HG02588 (cell line): ENCODE measurements around the gene PITPNC1.
"Not testable (repeated sequence)": the region's sequence is repeated elsewhere in the genome, so short reads cannot be mapped to it uniquely, and the experiment has no call there.

Source experiments
- ATAC-seq: cut with Tn5 transposase; IDR thresholded peaks from one replicate; pipeline ENCODE4 v1.9.1; 2021; ENCODE audit warnings: mild to moderate bottlenecking, moderate library complexity; ENCODE audit not compliant: unreplicated experiment

The PITPNC1 gene

DNA sequence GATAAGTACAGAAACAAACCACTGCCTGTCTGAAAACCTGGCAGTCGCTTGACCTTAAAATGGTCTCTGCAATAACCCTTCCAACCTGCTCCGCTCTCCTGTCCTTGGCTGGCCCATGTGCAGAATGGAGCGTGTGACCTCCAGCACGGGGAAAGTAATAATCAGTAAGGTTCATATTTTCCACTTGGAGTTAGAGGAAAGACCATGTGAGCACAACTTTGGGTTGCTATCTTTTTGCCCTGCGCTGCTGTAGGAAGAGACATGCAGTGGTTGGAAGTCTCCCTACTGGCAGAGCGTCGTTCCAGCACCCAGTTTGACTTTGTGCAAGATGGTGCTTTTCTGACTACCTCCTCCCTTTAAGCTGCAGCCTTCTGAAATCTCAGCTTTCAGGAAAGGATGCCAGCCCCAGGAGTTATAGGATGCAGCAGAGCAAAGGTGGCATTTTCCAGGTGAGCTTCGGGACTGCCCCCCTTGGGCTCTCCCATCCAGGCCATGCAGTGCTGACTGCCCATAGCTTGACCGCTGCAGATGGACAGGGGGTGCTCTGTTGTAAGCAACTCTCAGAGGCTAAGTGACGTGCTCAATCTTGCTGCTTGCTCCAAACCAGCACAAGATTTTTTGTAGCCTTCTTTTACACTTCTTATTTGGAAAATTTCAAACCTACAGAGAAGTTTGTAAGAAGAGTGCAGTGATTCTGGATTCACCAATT lies 230.0 kb downstream of the PITPNC1 start:
- no peak for ATAC-seq

DNA sequence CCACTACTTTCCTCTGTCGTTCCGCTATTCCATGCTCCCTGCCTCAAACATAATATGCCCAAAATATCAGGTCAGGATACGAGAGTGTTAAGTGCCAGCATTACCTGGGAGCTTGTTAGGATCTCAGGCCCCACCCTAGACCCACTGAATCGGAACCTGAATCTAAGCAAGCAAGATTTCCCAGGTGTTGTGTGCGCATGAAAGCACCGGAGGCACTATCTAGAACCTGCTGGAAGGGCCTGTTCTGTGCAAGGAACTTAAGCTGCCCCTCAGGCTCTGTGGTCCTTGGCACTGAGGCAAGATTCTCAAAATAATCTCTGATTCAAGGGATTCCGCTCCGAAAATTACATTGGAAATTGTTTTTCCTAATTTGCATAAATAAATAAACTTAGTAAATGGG lies 233.0 kb downstream of the PITPNC1 start:
- ATAC-seq = no peak

DNA sequence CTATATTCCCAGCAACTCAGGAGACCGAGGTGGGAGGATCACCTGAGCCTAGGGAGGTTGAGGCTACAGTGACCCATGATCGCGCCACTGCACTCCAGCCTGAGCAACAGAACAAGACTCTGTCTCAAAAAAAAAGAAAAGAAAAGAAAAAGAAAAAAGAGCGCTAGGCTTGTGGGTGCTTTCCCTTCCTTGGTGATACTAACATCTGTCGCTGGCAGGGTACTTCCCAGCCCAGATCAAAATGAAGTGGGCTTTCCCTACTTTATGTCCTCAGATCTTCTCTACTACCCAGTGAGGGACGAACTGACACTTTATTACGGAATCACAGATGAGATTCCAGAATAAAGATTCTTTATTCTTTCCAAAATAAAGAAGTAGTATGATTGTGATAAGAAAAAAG lies 236.9 kb downstream of the PITPNC1 start:
- no peak for ATAC-seq

DNA sequence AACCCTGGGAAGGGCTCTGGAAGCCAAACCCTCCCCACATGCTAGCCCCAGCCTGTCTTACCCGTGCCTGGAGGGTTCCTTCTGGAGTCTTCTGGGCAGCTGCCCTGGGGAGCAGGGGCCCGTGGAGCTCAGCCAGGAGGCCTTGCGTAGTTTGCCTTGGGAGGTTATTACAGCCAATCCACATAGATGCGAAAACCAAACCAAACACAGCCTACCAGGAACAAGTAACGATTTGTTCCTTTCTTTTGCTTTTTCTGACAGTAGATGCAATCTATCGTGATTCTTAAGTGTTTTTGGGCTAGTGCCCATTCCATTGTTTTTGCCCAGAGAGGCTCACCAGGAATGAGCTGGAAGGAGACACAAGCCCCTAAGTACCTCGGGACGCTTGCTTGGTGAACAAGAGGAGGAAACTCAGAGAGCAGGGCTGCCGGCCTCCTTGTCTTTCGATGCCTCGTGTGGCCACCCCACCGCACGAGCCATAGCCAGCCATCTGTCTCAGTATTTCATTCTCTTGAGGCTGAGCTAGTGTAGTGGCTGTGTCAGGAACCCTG lies 238.0 kb downstream of the PITPNC1 start:
- ATAC-seq = no peak

DNA sequence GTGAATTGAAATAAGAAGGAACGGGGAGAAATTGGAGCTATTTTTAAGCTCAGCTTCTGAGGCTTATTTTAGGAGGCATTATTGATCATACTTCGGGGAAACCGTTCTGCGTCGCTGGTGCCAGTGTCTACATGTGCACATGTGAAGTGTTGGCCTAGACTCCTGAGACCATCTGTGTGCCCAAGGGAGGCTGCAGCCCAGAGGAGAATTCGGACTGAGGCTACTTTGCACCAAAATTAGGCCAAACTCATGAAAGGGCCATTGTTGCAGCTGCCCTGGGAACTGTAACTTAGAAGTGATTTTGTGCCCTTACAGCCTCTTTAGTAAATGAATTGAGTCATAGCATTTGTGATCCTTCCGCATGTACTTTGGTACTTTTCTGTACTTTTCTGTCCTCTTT lies 238.7 kb downstream of the PITPNC1 start:
- ATAC-seq = no peak

DNA sequence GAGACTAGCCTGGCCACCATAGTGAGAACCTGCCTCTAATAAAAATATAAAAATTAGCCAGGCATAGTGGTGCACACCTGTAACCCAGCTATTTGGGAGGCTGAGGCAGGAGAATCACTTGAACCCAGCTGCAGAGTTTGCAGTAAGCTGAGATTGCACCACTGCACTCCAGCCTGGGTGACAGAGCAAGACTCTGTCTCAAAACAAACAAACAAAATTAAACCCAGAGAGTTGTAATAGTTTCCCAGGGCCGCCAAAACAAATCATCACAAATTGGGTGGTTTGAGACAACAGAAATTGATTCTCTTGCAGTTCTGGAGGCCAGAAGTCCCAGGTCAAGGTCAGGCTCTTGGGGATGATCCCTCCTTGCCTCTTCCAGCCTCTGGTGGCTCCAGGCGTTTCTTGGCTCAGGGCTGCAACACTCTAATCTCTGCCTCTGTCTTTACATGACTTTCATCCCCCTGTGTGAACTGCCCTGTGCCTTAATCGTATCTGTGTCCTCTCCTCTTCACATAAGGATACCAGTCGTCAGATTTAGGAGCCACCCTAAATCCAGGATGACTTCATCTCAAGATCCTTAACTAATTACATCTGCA lies 240.3 kb downstream of the PITPNC1 start:
- no peak for ATAC-seq

DNA sequence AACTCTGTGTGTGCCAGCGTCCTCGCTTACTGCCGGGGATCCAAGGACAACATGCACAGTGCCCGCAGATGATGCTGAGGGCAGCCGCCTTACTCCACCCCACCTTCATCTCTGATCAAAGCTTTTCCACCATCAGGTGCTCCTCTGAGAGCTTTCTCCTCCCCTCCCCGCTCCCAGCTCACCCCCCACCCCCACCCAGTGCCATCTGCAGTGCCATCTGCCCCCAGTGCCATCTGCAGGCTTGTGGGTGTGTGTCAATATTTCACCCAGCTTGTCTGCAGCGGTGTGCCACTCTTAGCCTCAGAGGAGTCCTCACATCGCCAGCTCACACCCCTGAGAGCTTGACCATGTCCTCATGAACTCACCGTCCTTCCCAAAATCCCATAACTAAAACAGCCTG lies 242.5 kb downstream of the PITPNC1 start:
- ATAC-seq = no peak

DNA sequence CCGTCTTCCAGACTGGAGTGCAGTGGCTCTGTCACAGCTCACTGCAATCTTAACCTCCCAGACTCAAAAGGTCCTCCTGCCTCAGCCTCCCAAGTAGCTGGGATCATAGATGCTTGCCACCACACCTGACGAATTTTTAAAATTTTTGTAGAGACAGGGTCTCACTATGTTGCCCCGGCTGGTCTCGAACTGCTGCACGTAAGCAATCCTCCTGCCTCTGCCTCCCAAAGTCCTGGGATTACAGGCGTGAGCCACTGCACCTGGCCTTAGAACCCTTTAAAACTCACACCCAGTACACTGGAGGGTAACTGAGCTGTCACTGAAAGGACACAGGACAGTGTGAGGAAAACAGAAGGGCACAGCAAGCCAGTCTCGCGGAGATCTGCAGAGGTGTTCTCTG lies 243.0 kb downstream of the PITPNC1 start:
- ATAC-seq = no peak

DNA sequence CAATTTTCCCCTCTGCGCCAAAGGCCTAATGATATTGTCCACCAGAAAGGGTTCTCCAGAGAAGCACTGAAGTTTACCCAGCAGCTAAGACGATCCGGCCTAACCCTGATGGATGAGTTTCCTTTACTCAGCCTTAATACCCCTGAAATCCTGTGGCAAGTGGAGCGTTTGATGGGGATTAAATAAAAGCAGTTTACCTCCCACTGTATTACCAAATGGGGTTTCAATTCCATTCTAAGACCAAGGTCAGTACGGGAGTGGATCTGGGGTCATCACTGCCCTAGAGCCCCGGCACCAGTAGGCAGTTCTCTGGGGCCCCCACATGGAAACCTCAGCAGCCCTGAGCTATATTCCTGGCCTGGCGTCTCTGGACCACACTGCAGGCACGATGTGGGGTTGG lies 243.6 kb downstream of the PITPNC1 start:
- no peak for ATAC-seq

DNA sequence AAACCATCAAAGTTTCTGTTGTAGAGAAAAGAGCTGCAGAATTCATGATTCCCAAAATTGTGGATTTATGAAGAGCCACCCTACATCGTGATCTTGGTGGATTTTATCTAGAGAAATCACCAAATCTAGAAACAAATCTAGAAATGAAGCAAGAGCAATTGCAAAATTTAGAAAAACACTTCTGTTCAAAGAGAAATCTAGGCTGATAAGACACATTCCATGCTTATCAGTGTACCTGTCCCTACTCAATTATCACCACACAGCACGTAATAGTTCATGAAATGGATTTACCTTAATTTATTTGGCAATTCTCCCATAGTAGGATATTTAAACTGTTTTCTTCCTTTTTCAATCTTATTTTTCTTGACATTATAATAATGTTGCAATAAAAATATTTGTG lies 246.7 kb downstream of the PITPNC1 start:
- no peak for ATAC-seq

DNA sequence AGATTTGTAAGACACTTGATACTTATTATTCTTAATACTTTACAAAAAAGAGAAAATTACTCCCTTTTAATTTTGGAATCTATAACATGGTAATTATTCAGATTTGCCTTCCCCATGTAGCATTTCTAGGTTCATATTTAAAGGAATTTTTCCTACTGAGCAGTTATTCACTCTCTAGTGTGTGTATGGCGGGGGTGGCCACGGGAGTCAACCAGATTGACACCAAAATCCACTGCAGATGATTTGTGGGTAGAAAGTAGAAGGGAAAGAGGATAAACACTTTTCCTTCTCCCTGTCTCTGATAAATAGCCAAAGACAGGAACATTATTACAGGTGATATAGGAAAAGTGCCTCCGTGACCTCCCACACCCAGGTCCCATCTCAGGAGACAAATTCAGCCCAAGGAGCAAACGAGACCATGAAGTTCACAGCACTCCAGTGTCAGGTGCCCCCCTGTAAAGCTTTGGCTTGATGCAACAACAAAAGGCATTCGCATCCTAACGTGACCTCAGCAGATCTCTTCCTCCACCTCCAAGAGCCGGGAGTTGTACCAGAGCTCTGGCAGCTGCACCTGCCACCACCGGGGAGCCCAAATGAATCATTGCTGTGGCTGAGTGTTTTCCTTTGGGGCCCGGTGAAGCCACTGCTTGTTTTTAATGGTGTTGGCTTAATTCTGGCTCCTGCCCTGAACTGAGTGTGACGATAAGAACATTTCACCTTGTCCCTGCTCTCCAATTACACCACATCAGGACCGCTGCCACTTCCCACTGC lies 248.0 kb downstream of the PITPNC1 start:
- ATAC-seq = no peak

DNA sequence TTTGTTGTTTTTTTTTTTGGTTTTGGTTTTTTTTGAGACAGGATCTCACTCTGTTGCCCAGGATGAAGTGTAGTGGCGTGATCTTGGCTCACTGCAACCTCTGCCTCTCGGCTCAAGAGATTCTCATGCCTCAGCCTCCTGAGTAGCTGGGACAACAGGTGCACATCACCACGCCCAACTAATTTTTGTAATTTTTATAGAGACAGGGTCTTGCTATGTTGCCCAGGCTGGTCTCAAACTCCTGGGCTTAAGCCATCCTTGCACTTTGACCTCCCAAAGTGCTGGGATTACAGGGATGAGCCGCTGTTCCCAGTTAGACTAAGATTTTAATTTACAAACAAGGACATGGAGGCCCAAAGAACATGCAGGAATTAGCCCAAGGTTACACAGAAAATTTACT lies 248.9 kb downstream of the PITPNC1 start:
- no peak for ATAC-seq

DNA sequence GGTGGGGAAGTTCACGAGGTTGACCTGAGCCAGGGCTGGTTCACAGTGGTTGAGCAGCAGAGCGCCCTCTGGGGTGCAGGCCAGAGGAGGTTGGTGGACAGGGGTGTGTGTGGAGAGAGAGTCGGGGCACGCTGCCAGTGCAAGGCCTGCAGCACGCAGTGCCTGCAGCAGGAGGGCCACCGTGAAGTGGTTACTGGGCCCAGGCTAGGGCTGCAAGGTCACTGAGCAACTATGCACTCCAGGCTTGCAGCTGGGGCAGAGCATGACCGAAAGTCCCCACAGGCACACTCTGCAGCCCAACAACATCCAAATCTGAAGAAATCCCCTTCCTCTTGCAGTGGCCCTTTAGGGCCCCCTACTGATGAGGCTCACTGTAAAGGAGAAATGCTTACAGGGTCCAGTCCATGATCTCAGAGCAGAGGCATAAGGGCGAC lies 251.5 kb downstream of the PITPNC1 start:
- ATAC-seq = no peak

DNA sequence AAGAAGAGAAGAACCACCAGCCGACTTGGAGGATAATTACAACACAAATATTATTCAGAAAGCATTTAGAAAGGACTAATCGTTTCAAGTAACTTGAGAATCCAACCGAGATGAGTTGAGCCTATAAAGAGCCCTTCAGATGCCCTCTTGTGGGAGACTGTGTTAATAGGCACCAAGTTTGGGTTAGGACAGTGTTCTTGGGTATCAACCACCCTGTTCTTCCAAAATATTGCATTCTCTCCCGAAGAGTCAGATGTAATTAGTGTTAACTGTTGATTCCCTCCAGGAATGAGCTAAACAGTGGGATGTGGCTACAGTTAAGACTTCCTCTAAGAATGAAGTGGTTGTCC lies 252.9 kb downstream of the PITPNC1 start:
- no peak for ATAC-seq

DNA sequence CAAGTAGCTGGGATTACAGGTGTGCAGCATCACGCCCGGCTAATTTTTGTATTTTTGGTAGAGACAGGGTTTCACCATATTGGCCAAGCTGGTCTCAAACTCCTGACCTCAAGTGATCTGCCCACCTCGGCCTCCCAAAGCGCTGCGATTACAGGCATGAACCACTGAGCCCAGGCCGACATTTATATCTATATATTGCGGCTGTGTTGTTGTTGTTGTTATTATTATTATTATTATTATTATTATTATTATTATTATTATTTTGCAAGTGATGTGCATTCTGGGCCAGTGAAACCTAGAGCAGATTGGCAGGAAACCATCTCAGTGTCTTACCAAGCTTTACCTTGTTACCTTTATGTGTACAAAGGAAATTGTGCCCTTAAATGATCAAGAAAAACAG lies 253.8 kb downstream of the PITPNC1 start:
- not testable (repeated sequence) for ATAC-seq

DNA sequence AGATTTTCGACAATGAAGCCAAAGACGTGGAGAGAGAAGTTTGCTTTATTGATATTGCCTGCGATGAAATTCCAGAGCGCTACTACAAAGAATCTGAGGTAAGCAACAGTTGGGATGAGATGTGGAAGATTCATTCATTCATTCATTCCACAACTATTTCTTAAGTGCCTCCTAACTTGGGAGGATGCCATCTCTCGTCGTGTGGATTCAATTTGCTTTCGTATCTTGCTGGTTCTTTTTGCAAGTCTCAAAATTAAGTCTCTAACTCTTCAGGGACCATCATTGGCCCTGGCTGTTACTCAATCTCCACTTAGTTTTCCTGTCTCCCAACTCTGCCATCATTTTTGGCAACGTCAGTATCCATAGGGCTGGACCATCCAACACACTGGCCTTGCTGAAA lies 255.1 kb downstream of the PITPNC1 start:
- ATAC-seq = no peak

DNA sequence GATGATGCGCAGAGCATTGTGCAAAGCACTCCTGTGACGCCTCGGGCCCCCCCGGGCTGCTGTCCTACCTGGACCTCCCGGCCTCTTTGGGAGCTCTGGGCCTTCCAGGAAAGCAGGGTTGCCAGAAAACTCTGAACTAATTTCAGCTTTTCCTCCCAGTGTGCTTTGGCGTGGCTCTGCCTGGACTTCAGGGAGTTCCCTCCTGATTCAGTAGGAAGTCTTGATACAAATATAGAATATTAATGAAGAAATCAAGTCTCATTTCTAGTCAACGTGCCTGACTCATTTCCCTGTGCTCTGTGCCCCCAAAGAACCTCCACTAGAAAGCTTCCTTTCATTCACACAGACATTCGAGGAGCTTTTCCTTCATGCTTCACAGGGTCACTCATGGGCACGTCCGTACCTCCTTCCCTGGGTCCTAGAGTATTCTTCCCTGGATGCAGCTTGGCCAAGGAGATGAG lies 256.7 kb downstream of the PITPNC1 start:
- no peak for ATAC-seq

DNA sequence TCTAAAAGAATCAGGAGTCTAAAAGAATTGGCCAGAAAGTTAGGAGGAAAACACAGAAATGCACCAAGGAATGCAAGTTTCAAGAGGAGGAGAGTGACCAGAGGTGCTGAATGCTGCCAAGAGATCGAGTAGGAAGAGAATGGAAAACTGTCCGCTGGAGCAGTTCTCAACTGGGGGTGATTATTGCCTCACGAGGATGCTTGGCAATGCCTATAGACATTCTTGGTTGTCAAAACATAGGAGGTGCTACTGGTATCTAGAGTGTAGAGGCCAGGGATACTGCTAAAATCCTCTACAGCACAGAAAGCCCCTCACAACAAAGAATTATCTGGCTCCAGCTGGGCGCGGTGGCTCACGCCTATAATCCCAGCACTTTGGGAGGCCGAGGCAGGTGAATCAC lies 258.6 kb downstream of the PITPNC1 start:
- no peak for ATAC-seq

DNA sequence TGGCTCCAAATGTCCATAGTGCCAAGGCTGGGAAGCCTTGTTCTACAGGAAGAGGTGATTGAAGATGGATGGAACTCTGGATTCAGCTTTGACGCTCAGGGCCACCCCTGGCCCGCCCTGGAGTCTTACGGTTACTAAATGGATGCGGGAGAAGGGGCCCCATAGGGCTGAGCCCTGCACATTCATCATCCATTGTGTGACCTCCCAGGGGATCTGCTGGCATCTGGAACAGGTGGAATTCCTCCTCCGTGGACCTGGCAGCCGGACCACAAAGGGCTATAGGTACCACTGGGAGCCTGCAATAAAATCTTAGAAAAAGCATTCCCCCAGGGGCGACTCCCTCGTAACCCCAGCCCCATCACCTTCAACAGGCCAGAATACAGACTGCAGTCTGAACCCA lies 259.2 kb downstream of the PITPNC1 start:
- ATAC-seq = no peak

DNA sequence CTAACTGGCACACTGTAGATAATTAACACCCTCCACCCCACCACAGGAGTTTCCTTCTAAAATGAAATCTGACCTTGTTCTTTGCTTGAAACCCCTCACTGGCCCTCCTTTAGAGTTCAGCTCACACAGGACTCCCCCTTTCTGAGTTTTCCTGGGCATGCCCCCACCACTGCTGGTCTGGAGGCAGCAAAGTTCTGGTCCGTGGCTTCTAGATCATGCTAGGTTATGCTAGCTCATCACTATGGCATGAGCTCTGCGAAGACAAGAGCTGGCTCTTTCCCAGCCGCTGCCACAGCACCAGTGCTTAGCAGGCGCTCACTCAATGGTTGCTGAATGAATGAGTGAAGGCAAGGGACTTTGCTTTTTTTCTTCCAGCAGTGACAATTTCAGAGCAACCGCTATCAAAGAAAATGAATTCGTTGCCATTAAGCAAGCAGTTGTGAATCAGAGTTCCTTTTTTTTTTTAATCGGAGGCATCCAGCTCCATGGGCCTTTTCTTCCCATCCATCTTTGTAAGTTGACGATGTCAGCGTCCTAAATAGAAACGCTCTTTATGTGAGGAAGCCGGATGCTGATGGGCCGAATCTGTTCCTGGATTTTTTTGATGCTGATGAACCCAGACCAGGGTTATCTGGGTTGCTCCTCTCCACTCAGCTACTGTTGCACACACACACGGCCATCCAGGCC lies 259.9 kb downstream of the PITPNC1 start:
- no peak for ATAC-seq

DNA sequence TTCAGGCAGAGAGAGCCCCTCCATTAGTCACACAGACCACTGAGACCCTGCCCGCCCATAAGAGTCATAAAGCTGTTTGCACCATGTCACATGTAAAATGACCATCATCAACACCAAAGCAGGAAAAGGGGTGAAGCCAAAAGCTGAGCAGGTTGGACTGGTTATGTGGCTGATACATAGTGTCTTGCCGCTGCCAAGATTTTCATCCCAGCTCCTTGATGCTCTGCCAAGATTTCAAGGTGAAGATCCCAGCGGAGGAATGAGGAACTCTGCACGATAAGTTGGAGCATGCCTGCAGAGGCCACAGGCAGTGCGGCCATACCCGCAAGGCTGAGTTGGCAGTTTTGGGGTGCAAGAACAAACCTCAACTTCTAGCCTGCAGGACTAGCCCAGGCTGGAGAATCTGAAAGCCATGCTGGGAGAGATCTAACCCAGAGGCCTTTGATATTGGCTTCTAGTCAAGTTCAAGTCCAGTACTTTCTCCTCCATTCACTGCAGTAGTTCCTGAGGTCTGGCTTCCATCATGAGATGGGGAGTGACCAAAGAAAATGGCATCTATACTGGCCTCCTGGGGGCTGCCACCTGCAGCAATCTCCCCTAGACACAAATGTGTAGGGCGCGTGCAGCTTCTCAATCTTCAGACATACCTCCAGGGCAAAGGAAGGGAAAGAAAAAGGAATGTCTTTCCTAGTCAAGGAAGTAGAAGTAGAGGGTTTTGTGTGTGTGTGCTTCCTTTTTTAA lies 261.0 kb downstream of the PITPNC1 start:
- ATAC-seq = no peak
